HCT116 (cell line): Measurements from ENCODE around the gene BMP8B. TPM values are rescaled to one million over a fixed set of nuclear protein-coding genes. Genes with fewer than 3 reads are reported as not detected.

Source experiments
- ATAC-seq: fragments of 200-7000 bp; cut with Tn5 transposase; 2 replicates; pipeline ENCODE4 v1.9.1; 2020; ENCODE audit warnings: mild to moderate bottlenecking, moderate library complexity
- BruUV-seq: library from RNA; stranded (reverse); fragments of 400-500 nt; replicated peaks from 2 replicates; lab custom pipeline; 2021; lab: Mats Ljungman, UMichigan
- CTCF ChIA-PET: fragments of 300-600 bp; sonication (Branson Sonifier 250); formaldehyde crosslinking; loops from one replicate; lab custom pipeline; 2021; ENCODE audit warnings: antibody characterized with exemption; lab: Charles Lee
- POLR2A ChIA-PET: fragments of 300-600, 350-600 bp; sonication (Branson Sonifier 250); formaldehyde crosslinking; loops from one replicate; lab custom pipeline; 2021; ENCODE audit warnings: antibody characterized with exemption; lab: Charles Lee
- RAD21 ChIA-PET, 2 experiments: fragments of 300-600 bp; sonication (Branson Sonifier 250); formaldehyde crosslinking; loops; one replicate each; lab custom pipeline; 2023; ENCODE audit warnings: low total read pairs in 2 of 2; ENCODE audit not compliant: uncharacterized antibody in 2 of 2, unreplicated experiment in 2 of 2, low non-redundant PET in 1 of 2; lab: Charles Lee
- DNase-seq: peaks from one replicate; pipeline ENCODE4 v3.0.0-alpha.2; 2010; ENCODE audit warnings: low read depth, low spot score
- H2AFZ ChIP-seq: fragments of 200-600 bp; shearing (Covaris generic), sonication (generic); 2 replicates; pipeline ENCODE4 v1.6.1; 2017; ENCODE audit warnings: low read depth, mixed run types, mixed read lengths, antibody characterized with exemption, low read length; ENCODE audit not compliant: poor library complexity, severe bottlenecking
- H3K27ac ChIP-seq: 2 replicates; pipeline ENCODE4 v1.5.1; 2012; ENCODE audit warnings: low read depth, low read length
- H3K27me3 ChIP-seq: fragments of 200-600 bp; sonication (generic); 2 replicates; pipeline ENCODE4 v1.6.1; 2016; ENCODE audit warnings: mixed run types, low read length, mixed read lengths; ENCODE audit not compliant: insufficient read depth
- H3K36me3 ChIP-seq, 2 experiments: fragments of 200-500 bp in 1 of 2; fragments of 200-600 bp in 1 of 2; sonication (Bioruptor generic) in 1 of 2; sonication (generic) in 1 of 2; 2 replicates each; pipeline versions ENCODE4 v1.5.1 to v1.6.1; 2014 to 2016; ENCODE audit warnings: low read length in 2 of 2, inconsistent platforms in 1 of 2, mixed read lengths in 1 of 2, mixed run types in 1 of 2; ENCODE audit not compliant: insufficient read depth in 2 of 2, control insufficient read depth in 1 of 2
- H3K4me1 ChIP-seq, 2 experiments: fragments of 200-600 bp in 1 of 2; sonication (generic) in 1 of 2; 2 replicates each; pipeline versions ENCODE4 v1.5.1 to v1.6.1; 2012 to 2017; ENCODE audit warnings: low read length in 2 of 2, inconsistent platforms in 1 of 2, mild to moderate bottlenecking in 1 of 2, mixed read lengths in 1 of 2, mixed run types in 1 of 2, moderate library complexity in 1 of 2; ENCODE audit not compliant: insufficient read depth in 2 of 2, control insufficient read depth in 1 of 2
- H3K4me2 ChIP-seq: fragments of 200-600 bp; sonication (generic); 2 replicates; pipeline ENCODE4 v1.6.1; 2017; ENCODE audit warnings: mixed run types, low read length, mixed read lengths
- H3K4me3 ChIP-seq, 2 experiments: fragments of 200-600 bp in 1 of 2; sonication (generic) in 1 of 2; replicated peaks in 1 of 2; 2 replicates each; pipeline ENCODE4 v1.5.1; 2011 to 2016; ENCODE audit warnings: low read length in 2 of 2, control low read depth in 1 of 2, low read depth in 1 of 2, mild to moderate bottlenecking in 1 of 2, mixed read lengths in 1 of 2, mixed run types in 1 of 2
- H3K79me2 ChIP-seq: fragments of 200-600 bp; sonication (generic); 2 replicates; pipeline ENCODE4 v1.6.1; 2017; ENCODE audit warnings: mild to moderate bottlenecking, mixed run types, low read length, moderate library complexity, mixed read lengths; ENCODE audit not compliant: insufficient read depth
- H3K9ac ChIP-seq: fragments of 200-600 bp; sonication (generic); 2 replicates; pipeline ENCODE4 v1.6.1; 2016; ENCODE audit warnings: low read length, mixed read lengths
- H3K9me2 ChIP-seq: fragments of 200-600 bp; sonication (generic), shearing (Covaris generic); 2 replicates; pipeline ENCODE4 v1.6.1; 2017; ENCODE audit warnings: mixed run types, mild to moderate bottlenecking, moderate library complexity; ENCODE audit not compliant: insufficient read depth
- H3K9me3 ChIP-seq, 2 experiments: fragments of 200-500 bp in 1 of 2; fragments of 200-600 bp in 1 of 2; sonication (Bioruptor generic) in 1 of 2; sonication (generic) in 1 of 2; 2 replicates each; pipeline ENCODE4 v1.6.1; 2014 to 2017; ENCODE audit warnings: low read length in 2 of 2, mixed read lengths in 2 of 2, inconsistent platforms in 1 of 2, low read depth in 1 of 2, mild to moderate bottlenecking in 1 of 2, mixed run types in 1 of 2, moderate library complexity in 1 of 2; ENCODE audit not compliant: control insufficient read depth in 1 of 2, insufficient read depth in 1 of 2
- H4K20me1 ChIP-seq: fragments of 200-600 bp; sonication (generic), shearing (Covaris generic); 2 replicates; pipeline ENCODE4 v1.6.1; 2017; ENCODE audit warnings: mixed run types, mild to moderate bottlenecking, moderate library complexity; ENCODE audit not compliant: insufficient read depth
- CBX3 ChIP-seq: IDR thresholded peaks from 2 replicates; pipeline ENCODE4 v1.6.1; 2012; ENCODE audit warnings: low read depth
- CEBPB ChIP-seq: IDR thresholded peaks from 2 replicates; pipeline ENCODE4 v1.6.1; 2012; ENCODE audit warnings: low read depth
- CTCF ChIP-seq, 3 experiments: fragments of 200-600 bp in 1 of 3; sonication (generic) in 1 of 3; IDR thresholded peaks in 2 of 3; conservative IDR thresholded peaks in 1 of 3; 2 replicates each; pipeline ENCODE4 v1.5.1; 2012 to 2017; ENCODE audit warnings: low read depth in 2 of 3, low read length in 2 of 3, antibody characterized with exemption in 1 of 3, borderline replicate concordance in 1 of 3, control low read depth in 1 of 3, mild to moderate bottlenecking in 1 of 3, mixed read lengths in 1 of 3, mixed run types in 1 of 3, moderate library complexity in 1 of 3; ENCODE audit not compliant: insufficient read depth in 1 of 3
- FOSL1 ChIP-seq: IDR thresholded peaks from 2 replicates; pipeline ENCODE4 v1.6.1; 2012; ENCODE audit warnings: low read depth
- JUND ChIP-seq: IDR thresholded peaks from 2 replicates; pipeline ENCODE4 v1.6.1; 2012
- SIN3A ChIP-seq: IDR thresholded peaks from 2 replicates; pipeline ENCODE4 v1.6.1; 2012; ENCODE audit warnings: low read depth
- SRF ChIP-seq: IDR thresholded peaks from 2 replicates; pipeline ENCODE4 v1.6.1; 2012; ENCODE audit warnings: low read depth
- TCF7L2 ChIP-seq: IDR thresholded peaks from 2 replicates; pipeline ENCODE4 v1.7.0; 2011; ENCODE audit warnings: borderline replicate concordance, inconsistent platforms; ENCODE audit not compliant: insufficient read depth, insufficient read length; ENCODE audit errors: extremely low read depth
- YY1 ChIP-seq: IDR thresholded peaks from 2 replicates; pipeline ENCODE4 v1.6.1; 2011; ENCODE audit warnings: low read length, low read depth, moderate library complexity, mild to moderate bottlenecking; ENCODE audit not compliant: insufficient replicate concordance; ENCODE audit errors: extremely low read depth
- ZFX ChIP-seq: fragments of 450-650 bp; IDR thresholded peaks from 2 replicates; pipeline ENCODE4 v1.6.1; 2017
- intact Hi-C: fragments of 100-400 bp; cut with micrococcal nuclease; formaldehyde crosslinking; loops from 2 replicates; pipeline ENCODE4 v1.10.0; 2022
- total RNA-seq: library from RNA; stranded (reverse); gene quantifications from one replicate; pipeline ENCODE4 v1.2.1, GENCODE V29; 2021; ENCODE audit not compliant: unreplicated experiment
- TF ChIP-seq, protein P1 (sequence below): IDR thresholded peaks from 2 replicates; pipeline ENCODE4 v1.6.1; 2012; ENCODE audit warnings: low read depth
- TF ChIP-seq, protein P2 (sequence below): IDR thresholded peaks from 2 replicates; pipeline ENCODE4 v1.6.1; 2012

BMP8B gene
- total RNA-seq, 1 experiment from 2014 or later = 9.5 TPM

DNA sequence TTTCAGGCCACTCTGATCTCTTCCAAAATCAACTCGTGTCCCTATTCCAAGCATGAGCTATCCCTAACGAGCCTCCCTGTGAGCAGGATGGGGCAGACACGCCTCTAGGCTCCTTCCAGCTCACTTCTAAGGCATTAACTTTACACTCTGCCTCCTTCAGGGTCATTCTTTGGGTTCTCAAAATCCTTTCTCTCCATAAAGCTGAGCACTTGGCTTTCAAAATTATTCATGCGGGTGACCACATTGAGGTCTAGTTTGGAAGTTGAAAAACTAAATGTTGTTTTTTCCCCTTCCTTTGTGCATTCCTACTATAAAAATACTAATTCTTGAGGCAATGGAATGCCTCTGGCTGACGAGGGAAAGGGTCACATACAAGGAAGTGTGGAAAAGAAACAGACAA is 33.5 kb upstream of the BMP8B start (continued):
- TF ChIP-seq, protein P1, sequence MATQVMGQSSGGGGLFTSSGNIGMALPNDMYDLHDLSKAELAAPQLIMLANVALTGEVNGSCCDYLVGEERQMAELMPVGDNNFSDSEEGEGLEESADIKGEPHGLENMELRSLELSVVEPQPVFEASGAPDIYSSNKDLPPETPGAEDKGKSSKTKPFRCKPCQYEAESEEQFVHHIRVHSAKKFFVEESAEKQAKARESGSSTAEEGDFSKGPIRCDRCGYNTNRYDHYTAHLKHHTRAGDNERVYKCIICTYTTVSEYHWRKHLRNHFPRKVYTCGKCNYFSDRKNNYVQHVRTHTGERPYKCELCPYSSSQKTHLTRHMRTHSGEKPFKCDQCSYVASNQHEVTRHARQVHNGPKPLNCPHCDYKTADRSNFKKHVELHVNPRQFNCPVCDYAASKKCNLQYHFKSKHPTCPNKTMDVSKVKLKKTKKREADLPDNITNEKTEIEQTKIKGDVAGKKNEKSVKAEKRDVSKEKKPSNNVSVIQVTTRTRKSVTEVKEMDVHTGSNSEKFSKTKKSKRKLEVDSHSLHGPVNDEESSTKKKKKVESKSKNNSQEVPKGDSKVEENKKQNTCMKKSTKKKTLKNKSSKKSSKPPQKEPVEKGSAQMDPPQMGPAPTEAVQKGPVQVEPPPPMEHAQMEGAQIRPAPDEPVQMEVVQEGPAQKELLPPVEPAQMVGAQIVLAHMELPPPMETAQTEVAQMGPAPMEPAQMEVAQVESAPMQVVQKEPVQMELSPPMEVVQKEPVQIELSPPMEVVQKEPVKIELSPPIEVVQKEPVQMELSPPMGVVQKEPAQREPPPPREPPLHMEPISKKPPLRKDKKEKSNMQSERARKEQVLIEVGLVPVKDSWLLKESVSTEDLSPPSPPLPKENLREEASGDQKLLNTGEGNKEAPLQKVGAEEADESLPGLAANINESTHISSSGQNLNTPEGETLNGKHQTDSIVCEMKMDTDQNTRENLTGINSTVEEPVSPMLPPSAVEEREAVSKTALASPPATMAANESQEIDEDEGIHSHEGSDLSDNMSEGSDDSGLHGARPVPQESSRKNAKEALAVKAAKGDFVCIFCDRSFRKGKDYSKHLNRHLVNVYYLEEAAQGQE = no peak
- TF ChIP-seq SRF = no peak
- TF ChIP-seq YY1 = no peak
- TF ChIP-seq CBX3 = no peak
- TF ChIP-seq TCF7L2 = no peak
- TF ChIP-seq ZFX = no peak

DNA sequence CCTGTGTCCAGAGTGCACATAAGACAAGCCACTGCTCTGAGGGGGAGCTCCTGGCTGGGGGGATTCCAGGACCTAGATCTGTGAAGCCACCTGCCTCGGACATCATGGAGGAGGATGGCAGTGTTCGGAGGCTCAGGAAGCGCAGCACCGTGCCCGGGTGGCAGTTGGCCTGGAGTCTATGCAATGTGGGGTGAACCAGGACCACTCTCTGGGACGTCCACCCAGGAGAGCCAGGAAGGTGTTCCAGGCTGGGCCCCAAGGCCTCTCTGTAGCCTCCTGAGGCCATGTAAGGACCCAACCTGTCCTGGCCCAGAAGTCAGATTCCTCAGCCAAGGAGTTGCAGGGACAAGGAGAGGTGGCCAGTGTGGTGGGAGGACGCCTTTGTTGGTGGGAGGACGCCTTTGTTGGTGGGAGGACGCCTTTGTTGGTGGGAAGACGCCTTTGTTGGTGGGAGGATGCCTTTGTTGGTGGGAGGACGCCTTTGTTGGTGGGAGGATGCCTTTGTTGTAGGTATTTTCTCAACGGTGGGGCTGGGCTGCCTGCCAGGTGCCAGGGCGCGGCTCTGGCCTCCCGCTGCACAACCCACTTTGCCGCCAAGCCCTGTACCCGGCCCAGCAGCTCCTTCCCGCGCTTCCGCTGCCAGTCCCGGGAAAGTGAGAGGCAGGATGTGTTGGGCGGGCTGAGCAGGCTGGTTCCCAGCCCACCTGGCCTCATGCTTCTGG is 30.6 kb upstream of the BMP8B start:
- Histone ChIP-seq H4K20me1 (no peaks in the 10 kb centered on the region), H3K4me3 (no peak overlapping the region), H3K79me2 (no peaks in the 10 kb centered on the region), H3K36me3 (no peaks in the 10 kb centered on the region), H3K4me1 (peaks cover 0 to 15% of the 10 kb centered on the region in 2 experiments; a peak in 3 of 4 replicates), H3K27ac (no peak overlapping the region), H3K9ac (no peak overlapping the region), H3K9me2 (no peaks in the 10 kb centered on the region), H3K4me2 (no peak overlapping the region), H3K9me3 (no peaks in the 10 kb centered on the region), H3K27me3 (no peaks in the 10 kb centered on the region), H2AFZ (no peak overlapping the region)
- ATAC-seq (no peak), DNase-seq (no peak)
- intact Hi-C loops = loop anchor here (10.0 kb wide), 1 partner anchor 516 kb away; no protein-coding TSS in a partner anchor
- POLR2A ChIA-PET = no interaction called here
- CTCF ChIA-PET = interaction anchor here (2.7 kb wide), 1 partner anchor 83 kb away, joined by 21 read pairs; the partner anchor contains the start of gene MYCL
- RAD21 ChIA-PET = no interaction called here
- no peak for TF ChIP-seq CEBPB
- TF ChIP-seq, protein P2, sequence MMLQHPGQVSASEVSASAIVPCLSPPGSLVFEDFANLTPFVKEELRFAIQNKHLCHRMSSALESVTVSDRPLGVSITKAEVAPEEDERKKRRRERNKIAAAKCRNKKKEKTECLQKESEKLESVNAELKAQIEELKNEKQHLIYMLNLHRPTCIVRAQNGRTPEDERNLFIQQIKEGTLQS = no peak
- TF ChIP-seq CTCF (IDR thresholded peaks at IDR 0.05 in 2 of 3, conservative IDR thresholded peaks at IDR 0.05 in 1 of 3; ENCODE audit: borderline replicate concordance in 1 of 3, insufficient read depth in 1 of 3, low read depth in 2 of 3, low read length in 2 of 3) = no peak
- TF ChIP-seq ZFX = no peak
- TF ChIP-seq FOSL1 = no peak
- TF ChIP-seq JUND = no peak
- TF ChIP-seq YY1 = no peak
- no peak for TF ChIP-seq SIN3A
- BruUV-seq = no TSS peak
